Fibroblast of villous mesenchyme (primary cell): ENCODE data around the gene SPATA25. TPM values are rescaled to one million over a fixed set of nuclear protein-coding genes. Genes with fewer than 3 reads are reported as not detected.

Experiments used
- DNase-seq: peaks from one replicate; pipeline ENCODE4 v3.0.0-alpha.2; 2010; ENCODE audit warnings: low read depth
- H3K4me3 ChIP-seq: 2 replicates; pipeline ENCODE4 v1.5.1; 2011; ENCODE audit warnings: low read depth, mild to moderate bottlenecking, low read length
- total RNA-seq: library from RNA; depleted of rRNA; stranded (reverse); fragments of >200 nt; gene quantifications from 2 replicates; pipeline ENCODE4 v1.2.3, GENCODE V29; 2012
- TF ChIP-seq, protein P1 (sequence below): IDR thresholded peaks from 2 replicates; pipeline ENCODE4 v1.5.1; 2012; ENCODE audit warnings: low read depth, mild to moderate bottlenecking, low read length; ENCODE audit not compliant: insufficient read depth

Gene SPATA25
- total RNA-seq, 1 donor, result 0.43 TPM

DNA sequence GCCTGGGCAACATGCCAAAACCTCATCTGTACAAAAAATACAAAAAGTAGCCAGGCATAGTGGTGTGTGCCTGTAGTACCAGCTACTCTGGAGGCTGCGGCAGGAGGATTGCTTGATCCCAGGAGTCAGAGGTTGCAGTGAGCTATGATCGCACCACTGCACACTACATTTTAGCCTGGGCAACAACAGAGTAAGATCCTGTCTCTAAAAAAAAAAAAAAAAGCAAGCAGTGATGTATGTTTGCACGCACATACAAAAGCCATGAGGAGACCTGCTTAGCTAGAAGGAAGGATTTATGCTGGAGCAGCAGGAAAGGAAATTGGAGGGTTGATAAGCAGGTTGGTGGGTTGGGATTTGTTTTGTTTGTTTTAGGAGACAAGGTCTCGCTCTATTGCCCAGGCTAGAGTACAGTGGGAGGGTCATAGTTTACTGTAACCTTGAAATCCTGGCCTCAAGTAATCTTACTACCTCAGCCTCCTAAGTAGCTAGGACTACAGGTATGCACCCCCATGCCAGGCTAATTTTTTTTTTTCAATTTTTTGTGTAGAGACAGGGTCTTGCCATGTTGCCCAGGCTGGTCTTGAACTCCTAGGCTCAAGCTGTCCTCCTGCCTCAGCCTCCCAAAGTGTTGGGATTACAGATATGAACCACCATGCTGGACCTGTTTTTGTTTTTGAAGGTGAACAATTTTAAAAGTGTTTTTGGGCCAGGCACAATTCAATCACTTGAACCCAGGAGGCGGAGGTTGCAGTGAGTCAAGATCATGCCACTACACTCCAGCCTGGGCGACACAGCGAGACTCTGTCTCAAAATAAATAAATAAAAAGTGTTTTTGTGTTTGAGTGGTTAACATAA lies 26.0 kb downstream of the SPATA25 start:
- TF ChIP-seq, protein P1, sequence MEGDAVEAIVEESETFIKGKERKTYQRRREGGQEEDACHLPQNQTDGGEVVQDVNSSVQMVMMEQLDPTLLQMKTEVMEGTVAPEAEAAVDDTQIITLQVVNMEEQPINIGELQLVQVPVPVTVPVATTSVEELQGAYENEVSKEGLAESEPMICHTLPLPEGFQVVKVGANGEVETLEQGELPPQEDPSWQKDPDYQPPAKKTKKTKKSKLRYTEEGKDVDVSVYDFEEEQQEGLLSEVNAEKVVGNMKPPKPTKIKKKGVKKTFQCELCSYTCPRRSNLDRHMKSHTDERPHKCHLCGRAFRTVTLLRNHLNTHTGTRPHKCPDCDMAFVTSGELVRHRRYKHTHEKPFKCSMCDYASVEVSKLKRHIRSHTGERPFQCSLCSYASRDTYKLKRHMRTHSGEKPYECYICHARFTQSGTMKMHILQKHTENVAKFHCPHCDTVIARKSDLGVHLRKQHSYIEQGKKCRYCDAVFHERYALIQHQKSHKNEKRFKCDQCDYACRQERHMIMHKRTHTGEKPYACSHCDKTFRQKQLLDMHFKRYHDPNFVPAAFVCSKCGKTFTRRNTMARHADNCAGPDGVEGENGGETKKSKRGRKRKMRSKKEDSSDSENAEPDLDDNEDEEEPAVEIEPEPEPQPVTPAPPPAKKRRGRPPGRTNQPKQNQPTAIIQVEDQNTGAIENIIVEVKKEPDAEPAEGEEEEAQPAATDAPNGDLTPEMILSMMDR, result no peak
- no peak overlapping the region for H3K4me3 ChIP-seq
- DNase-seq, result peak; percentile 22

DNA sequence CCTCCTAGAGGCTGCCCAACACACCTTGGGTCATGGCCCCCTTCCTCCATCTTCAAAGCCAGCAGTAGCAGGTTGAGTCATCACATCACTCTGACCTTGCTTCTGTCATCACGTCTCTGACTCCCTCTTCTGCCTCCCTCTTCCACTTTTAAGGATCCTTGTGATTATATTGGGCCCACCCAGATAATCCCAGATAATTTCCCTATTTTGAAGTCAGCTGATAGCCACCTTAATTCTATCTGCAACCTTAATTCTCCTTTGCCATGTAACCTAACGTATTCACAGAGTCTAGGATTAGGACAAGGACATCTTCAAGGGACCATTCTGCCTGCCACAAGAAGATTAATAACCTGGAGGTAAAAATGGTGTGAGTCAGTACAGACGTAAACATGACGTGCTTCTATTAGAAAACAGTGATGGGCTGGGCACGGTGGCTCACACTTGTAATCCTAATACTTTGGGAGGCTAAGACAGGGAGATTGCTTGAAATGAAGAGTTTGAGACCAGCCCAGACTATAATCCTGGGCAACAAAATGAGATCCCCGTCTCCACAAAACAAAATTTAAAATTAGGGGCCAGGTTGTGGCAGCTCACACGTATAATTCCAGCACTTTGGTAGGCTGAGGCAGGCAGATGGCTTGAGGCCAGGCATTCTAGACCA lies 26.7 kb downstream of the SPATA25 start:
- H3K4me3 ChIP-seq, result no peak overlapping the region
- TF ChIP-seq, protein P1, result no peak
- DNase-seq, result peak; percentile 47

DNA sequence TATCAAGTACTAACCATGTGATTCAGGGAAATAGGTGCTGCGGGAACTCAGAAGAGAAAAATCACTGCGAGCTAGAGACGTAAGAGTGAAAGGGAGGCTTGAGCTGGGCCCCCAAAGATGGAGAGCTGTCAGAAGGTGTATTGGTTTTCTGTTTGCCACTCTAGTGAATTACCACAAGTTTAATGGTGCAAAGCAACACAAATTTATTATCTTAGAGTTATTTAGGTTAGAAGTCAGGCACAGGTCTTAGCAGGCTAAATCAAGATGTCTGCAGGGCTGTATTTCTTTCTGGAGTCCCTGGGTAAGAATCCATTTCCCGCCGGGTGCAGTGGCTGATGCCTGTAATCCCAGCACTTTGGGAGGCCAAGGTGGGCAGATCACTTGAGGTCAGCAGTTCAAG lies 27.5 kb downstream of the SPATA25 start:
- TF ChIP-seq, protein P1, result no peak
- H3K4me3 ChIP-seq, result no peak overlapping the region
- no peak for DNase-seq

DNA sequence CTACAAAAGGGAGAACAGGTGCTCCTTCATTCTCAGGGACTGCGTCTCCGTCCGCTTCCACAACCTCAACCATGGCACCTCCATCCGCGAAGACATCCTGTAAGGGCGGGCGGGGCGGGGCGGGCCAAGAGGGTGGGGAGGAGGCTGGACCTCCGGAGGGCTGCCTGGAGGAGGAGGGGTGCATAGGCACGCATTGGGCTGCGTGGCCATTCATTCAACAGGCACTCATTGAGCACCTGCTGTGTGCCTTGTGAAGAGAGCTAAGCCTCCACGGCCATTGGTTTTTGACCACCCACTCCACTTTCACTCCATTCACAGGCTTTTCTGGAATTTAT lies 29.6 kb downstream of the SPATA25 start:
- TF ChIP-seq, protein P1, result no peak
- DNase-seq, result no peak

DNA sequence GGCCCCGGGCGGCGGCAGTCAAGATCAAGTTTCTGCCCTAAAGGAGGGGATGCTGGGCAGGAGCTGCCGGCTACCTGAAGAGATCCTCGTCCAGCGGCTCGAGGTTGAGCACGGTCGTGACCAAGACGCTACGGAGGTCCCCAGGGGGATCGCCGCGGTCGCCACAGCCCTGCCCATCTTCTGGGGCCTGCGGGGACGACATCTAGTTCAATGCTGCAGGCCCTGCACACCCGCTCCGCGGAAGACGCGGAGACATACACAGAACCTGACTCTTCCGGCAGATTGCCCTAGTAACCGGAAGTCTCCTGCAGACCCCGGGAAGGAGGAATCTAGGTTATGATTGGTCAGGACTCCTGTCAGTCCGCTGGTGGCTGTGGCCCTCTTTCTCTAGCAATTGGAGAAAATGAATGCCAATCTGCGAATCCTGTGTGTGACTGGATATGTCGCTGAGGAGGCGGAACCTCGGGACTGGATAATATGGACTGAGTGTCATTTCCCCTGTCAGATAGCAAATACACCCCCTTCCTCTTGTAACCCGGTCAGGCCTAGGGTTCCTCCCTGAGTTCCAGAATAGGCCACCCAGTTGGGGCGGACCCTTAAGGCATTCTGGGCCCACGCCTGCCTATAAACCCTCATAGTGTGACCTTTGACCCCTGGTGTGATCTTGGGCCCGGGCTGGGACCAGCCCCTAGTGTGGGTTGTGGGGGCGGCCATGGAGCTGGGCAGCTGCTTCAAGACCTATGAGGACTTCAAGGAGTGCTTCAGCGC lies 30.1 kb downstream of the SPATA25 start, which contains the start of the genes ACOT8 and ZSWIM3:
Gene ACOT8, minus strand, starts transcription at position 279 of the 768 bp plus-strand sequence. Its CDS starts 77 bp downstream, at position 202.
Gene ZSWIM3, plus strand, starts transcription at position 501 of the 768 bp plus-strand sequence. Its CDS starts 212 bp downstream, at position 713.
- DNase-seq, result peak; percentile 100
- H3K4me3 ChIP-seq, result peak within 1 kb of the TSS; percentile 81
- TF ChIP-seq, protein P1, result no peak

More for the DNA sequence above, 29.6 kb downstream of the SPATA25 start:
- H3K4me3 ChIP-seq, result peak overlapping the region; percentile 81

DNA sequence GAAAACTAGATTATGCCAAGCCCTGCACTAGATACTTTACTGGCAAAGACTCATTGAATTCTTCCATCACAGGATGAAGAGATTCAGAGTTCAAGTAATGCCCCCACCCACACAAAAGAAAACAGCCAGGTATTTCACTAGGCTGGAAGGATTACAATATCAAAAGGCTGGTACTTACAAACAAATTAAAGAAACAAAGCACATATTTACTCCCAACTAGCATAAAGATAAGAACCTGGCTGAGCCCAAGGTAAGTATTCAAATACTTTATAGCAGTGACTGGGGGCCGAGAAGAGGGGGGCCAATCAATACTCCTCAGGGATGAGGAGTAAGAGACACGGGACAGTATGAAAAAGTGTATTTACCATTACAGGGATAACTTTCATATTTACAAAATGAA lies 33.9 kb downstream of the SPATA25 start:
- no peak overlapping the region for H3K4me3 ChIP-seq
- DNase-seq, result no peak
- TF ChIP-seq, protein P1, result no peak
